BLaER1 (cell line): ENCODE data around the gene OR2V2.
"Not testable (repeated sequence)": the region's sequence is repeated elsewhere in the genome, so short reads cannot be mapped to it uniquely, and the experiment has no call there.

ENCODE experiments used
- H3K27ac ChIP-seq: shearing (Covaris generic); formaldehyde crosslinking; 2 replicates; pipeline ENCODE4 v1.8.1; 2022
- H3K27me3 ChIP-seq: shearing (Covaris generic); formaldehyde crosslinking; 2 replicates; pipeline ENCODE4 v1.8.1; 2022
- H3K36me3 ChIP-seq: shearing (Covaris generic); formaldehyde crosslinking; 2 replicates; pipeline ENCODE4 v1.8.1; 2022
- H3K4me1 ChIP-seq: shearing (Covaris generic); formaldehyde crosslinking; 2 replicates; pipeline ENCODE4 v1.8.1; 2022
- H3K4me2 ChIP-seq: shearing (Covaris generic); formaldehyde crosslinking; 2 replicates; pipeline ENCODE4 v1.8.1; 2022
- H3K4me3 ChIP-seq: shearing (Covaris generic); formaldehyde crosslinking; 2 replicates; pipeline ENCODE4 v1.8.1; 2022
- H3K9ac ChIP-seq: shearing (Covaris generic); formaldehyde crosslinking; 2 replicates; pipeline ENCODE4 v1.8.1; 2022
- H3K9me3 ChIP-seq: shearing (Covaris generic); formaldehyde crosslinking; 2 replicates; pipeline ENCODE4 v1.8.1; 2022
- H4K20me1 ChIP-seq: shearing (Covaris generic); formaldehyde crosslinking; 2 replicates; pipeline ENCODE4 v1.8.1; 2022
- Cebpa-rat ChIP-seq: shearing (Covaris generic); IDR thresholded peaks from 2 replicates; pipeline ENCODE4 v1.8.1; 2022

The OR2V2 gene

DNA sequence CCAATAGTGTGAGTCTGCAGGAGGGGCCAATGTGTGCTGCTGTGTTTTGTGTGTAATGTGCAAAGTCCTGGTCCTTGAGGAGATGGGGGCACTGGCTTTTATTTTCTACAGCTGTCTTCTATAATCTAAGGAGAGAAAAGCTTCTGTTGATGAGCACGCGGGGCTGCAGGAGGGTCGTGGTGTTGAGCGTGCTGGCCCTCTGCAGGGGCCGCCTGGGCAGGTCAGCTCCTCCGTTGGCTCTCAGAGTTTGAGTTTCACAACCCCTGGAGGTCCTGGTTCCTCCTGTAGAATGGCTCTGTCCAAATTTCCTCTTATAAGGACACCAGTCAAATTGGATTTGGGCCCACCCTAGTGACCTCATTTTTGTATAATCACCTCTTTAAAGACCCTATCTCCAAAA is 29.0 kb upstream of the OR2V2 start:
- no peak for TF ChIP-seq Cebpa-rat
- H3K27ac ChIP-seq, result no peak overlapping the region
- H3K27me3 ChIP-seq, result peaks cover 7% of the 10 kb centered on the region; the same call in 1 of the 2 replicates
- H3K9ac ChIP-seq, result no peak overlapping the region
- no peak overlapping the region for H3K4me3 ChIP-seq
- H4K20me1 ChIP-seq, result no peaks in the 10 kb centered on the region
- no peak overlapping the region for H3K4me2 ChIP-seq
- H3K9me3 ChIP-seq, result peaks cover 13% of the 10 kb centered on the region
- H3K36me3 ChIP-seq, result no peaks in the 10 kb centered on the region
- no peaks in the 10 kb centered on the region for H3K4me1 ChIP-seq

DNA sequence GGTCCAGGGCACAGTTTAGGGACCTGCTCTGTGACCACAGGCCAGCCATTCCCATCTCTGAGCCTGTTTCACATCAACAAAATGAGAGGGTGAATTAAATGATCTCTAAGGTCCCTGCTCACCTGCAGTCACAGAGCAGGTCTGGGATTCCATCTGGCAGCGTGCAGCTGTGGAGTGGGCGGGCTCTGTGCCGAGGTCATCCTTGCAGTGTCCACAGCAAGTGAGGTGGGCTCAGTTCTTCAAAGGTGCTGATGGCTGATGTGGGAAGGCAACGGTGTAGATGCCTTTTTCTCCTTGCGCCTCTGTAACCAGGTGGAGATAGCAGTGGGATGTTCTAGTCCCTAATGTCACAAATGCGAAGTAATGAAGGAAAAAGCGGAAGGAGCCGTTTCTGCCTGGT is 28.3 kb upstream of the OR2V2 start:
- no peak overlapping the region for H3K27ac ChIP-seq
- peaks cover 7% of the 10 kb centered on the region for H3K9me3 ChIP-seq
- H4K20me1 ChIP-seq, result no peaks in the 10 kb centered on the region
- H3K4me2 ChIP-seq, result no peak overlapping the region
- no peaks in the 10 kb centered on the region for H3K36me3 ChIP-seq
- no peak for TF ChIP-seq Cebpa-rat
- peaks cover 7% of the 10 kb centered on the region; the same call in 1 of the 2 replicates for H3K27me3 ChIP-seq
- H3K4me3 ChIP-seq, result no peak overlapping the region
- H3K9ac ChIP-seq, result no peak overlapping the region
- no peaks in the 10 kb centered on the region for H3K4me1 ChIP-seq

DNA sequence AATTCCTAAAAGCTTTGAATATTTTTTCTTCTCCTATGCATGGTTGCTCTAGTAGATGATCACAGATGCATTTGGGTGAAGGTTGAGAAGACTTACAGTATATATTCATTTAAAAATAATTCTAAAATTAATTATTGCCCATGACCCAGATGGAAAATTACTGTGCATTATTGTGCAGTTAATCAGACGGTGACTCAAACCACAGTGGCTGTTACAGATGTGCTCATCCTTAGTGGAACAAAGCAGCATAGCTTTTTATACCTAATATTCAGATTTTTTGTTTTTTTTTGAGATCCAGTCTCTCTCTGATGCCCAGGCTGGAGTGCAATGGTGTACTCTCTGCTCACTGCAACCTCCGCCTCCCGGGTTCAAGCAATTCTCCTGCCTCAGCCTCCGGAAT is 27.1 kb upstream of the OR2V2 start:
- Histone ChIP-seq H3K9ac (no peak overlapping the region), H3K36me3 (no peaks in the 10 kb centered on the region), H3K4me2 (no peak overlapping the region), H3K27ac (no peak overlapping the region), H4K20me1 (no peaks in the 10 kb centered on the region), H3K4me1 (no peaks in the 10 kb centered on the region), H3K9me3 (no peaks in the 10 kb centered on the region), H3K27me3 (peaks cover 2% of the 10 kb centered on the region; the same call in 1 of the 2 replicates), H3K4me3 (no peak overlapping the region)
- TF ChIP-seq Cebpa-rat, result no peak

DNA sequence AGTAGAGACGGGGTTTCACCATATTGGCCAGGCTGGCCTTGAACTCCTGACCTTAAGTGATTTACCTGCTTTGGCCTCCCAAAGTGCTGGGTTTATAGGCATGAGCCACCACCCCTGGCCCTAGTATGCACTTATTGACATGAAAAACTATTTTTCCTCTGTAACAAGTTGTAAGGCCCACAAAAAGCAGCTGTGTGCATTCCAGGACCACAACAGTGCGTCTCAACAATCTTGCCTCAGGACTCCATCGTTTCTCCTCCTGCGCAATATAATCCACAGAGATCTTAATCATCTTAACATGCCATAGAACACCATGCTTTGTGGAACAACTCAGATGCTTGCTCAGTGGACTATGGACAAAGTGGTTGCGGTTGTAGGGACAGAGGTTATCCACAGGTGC is 26.6 kb upstream of the OR2V2 start:
- Histone ChIP-seq H3K9me3 (no peaks in the 10 kb centered on the region), H3K4me2 (no peak overlapping the region), H3K36me3 (no peaks in the 10 kb centered on the region), H3K9ac (no peak overlapping the region), H3K4me3 (no peak overlapping the region), H3K4me1 (no peaks in the 10 kb centered on the region), H3K27me3 (no peaks in the 10 kb centered on the region), H4K20me1 (no peaks in the 10 kb centered on the region), H3K27ac (no peak overlapping the region)
- no peak for TF ChIP-seq Cebpa-rat

DNA sequence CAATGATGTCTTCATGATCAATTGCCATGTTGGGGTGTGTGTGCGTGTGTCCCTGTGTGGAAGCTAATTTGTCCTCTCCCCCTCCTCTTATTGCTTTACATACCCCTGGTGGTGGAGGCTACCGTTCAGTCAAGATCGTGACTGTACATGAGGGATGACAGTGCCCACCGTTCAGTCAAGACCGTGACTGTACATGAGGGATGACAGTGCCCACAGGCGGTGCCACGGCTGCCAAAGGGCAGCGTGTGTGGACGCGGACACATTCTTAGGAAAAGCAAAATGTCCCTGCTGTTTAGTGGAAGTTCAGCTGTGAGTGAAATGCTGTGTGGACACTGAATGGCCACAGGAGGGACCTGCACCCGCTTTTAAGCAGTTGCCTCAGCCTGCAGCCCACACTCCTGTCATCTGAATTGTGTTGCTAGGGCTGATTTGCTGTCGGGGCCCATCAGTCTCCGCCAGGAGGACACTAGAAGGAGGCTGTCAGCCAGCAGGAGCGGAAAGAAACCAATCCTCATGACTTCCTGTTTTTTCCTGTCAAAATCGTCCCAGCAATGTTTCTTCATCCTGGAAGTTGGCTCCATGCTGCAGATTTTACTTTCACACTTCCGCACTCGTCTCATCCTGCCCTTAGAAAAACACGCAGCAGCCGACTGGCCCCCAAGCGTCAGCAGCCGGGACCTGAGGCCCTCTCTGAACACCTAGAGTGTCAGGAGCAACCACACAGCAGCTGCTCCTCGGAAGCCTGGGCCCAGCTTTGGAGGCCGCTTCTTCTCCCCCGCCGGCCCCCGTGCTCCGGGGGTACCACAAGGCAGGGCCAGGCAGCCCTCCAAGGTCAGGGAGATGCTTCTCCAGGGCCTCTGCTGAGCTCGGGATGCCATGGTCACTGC is 25.5 kb upstream of the OR2V2 start:
- no peak overlapping the region for H3K27ac ChIP-seq

DNA sequence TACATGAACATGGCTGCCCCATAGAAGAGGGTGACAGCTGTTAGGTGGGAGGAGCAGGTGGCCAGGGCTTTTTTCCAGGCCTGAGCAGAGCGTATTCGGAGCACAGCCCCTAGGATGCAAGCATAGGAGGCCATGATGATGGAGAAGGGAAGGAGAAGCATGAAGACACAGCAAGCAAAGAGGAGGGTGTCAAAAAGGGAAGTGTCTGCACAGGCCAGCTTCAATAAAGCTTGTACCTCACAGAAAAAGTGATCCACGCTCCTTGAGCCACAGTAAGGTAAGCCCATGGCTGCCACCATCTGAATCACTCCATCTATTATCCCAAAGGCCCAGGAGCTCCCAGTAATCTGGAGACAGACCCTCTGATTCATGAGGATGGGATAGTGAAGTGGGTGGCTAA is 22.9 kb upstream of the OR2V2 start:
- Histone ChIP-seq H3K4me3 (no peak overlapping the region), H3K27me3 (no peaks in the 10 kb centered on the region), H4K20me1 (no peaks in the 10 kb centered on the region), H3K9ac (no peak overlapping the region), H3K4me2 (no peak overlapping the region), H3K4me1 (peaks cover 23% of the 10 kb centered on the region), H3K36me3 (no peaks in the 10 kb centered on the region), H3K27ac (no peak overlapping the region), H3K9me3 (no peaks in the 10 kb centered on the region)
- no peak for TF ChIP-seq Cebpa-rat

More for the DNA sequence above, 25.5 kb upstream of the OR2V2 start:
- Histone ChIP-seq H3K9me3 (no peaks in the 10 kb centered on the region), H3K9ac (no peak overlapping the region), H4K20me1 (no peaks in the 10 kb centered on the region), H3K4me2 (no peak overlapping the region; the same call in 1 of the 2 replicates), H3K27me3 (no peaks in the 10 kb centered on the region), H3K4me3 (no peak overlapping the region), H3K4me1 (no peaks in the 10 kb centered on the region), H3K36me3 (no peaks in the 10 kb centered on the region)
- TF ChIP-seq Cebpa-rat, result no peak

DNA sequence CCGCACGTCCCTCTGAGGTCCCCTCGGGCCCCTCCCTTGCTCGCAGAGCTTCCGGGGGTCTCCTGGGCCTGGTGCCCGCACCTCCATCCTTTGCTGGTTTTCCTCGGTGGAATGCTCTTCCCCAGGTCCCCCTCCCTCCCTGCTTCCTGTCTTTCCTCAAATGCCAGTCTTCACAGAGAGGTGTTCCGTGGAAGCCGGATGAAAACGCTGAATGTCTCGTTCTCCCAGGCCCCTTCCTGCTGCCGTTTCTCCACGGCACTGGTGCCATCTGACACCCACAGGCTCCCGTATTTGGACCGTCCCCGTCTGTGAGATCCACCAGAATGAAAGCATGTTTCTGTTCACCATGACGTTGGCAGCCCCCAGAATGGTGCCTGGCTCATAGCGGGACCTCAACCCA is 20.5 kb upstream of the OR2V2 start:
- no peak for TF ChIP-seq Cebpa-rat
- Histone ChIP-seq H3K4me1 (peaks cover 45% of the 10 kb centered on the region), H3K27ac (no peak overlapping the region), H3K4me2 (no peak overlapping the region), H3K4me3 (no peak overlapping the region), H3K36me3 (no peaks in the 10 kb centered on the region), H3K9me3 (no peaks in the 10 kb centered on the region), H3K27me3 (no peaks in the 10 kb centered on the region), H3K9ac (no peak overlapping the region), H4K20me1 (no peaks in the 10 kb centered on the region)

DNA sequence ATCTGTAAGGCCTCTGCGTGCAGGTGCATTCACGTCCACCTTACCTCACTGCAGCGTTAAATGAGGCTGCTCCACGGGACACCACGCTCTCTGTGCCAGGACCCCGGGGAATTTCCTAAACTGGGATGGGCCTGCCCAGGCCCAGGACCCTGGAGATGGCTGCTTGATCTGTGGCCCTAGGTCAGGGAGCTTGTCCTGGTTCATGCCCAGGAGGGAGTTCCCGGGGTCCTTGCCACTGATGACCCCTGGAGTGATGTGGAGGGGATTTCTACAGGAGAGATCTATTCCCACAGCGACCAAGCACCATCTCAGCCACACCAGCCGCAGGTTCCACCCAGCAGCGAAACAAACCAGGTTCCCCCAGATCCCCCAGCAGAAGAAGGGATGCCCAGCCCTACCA is 19.9 kb upstream of the OR2V2 start:
- Histone ChIP-seq H4K20me1 (no peaks in the 10 kb centered on the region), H3K4me1 (peaks cover 45% of the 10 kb centered on the region), H3K36me3 (no peaks in the 10 kb centered on the region), H3K4me3 (no peak overlapping the region), H3K4me2 (peak overlapping the region; percentile 72), H3K9me3 (no peaks in the 10 kb centered on the region), H3K9ac (no peak overlapping the region), H3K27me3 (no peaks in the 10 kb centered on the region), H3K27ac (no peak overlapping the region)
- no peak for TF ChIP-seq Cebpa-rat

DNA sequence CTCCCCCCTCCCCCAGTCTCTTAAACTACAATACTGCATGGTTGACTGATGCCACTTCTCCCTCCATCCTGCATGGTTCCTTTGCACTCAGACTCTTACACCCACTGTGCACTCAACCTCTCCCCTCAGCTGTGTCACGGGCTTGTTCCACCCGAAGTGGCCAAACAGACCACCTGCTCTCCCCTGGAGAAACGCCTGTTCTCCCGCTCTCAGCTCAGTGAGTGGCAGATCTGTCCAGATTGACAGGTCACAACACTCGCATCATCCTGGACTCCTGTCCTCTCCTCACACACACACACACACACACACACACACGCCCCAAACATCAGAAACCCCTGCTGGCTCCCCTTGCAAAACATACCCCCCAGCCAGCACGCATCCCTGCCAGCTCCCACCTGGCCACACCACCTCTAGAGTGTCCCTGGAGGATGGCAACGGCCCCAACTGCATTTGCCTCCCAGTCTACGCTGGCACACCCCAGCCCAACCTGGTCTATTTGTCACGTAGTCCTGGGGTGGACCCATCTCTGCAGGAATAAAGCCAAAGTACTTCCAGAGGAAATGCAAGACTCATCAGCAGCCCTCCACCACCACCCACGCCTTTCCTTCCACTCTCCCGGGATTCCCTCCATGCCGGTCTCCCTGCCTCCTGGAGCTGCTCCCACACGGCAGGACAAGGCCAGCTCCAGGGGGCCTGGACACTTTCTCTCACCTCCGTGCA is 19.3 kb upstream of the OR2V2 start:
- Histone ChIP-seq H3K9ac (no peak overlapping the region), H3K4me2 (peak overlapping the region; percentile 72), H3K36me3 (no peaks in the 10 kb centered on the region), H3K27me3 (no peaks in the 10 kb centered on the region), H3K4me1 (peaks cover 45% of the 10 kb centered on the region), H3K4me3 (no peak overlapping the region), H4K20me1 (no peaks in the 10 kb centered on the region), H3K27ac (no peak overlapping the region), H3K9me3 (no peaks in the 10 kb centered on the region)
- no peak for TF ChIP-seq Cebpa-rat

DNA sequence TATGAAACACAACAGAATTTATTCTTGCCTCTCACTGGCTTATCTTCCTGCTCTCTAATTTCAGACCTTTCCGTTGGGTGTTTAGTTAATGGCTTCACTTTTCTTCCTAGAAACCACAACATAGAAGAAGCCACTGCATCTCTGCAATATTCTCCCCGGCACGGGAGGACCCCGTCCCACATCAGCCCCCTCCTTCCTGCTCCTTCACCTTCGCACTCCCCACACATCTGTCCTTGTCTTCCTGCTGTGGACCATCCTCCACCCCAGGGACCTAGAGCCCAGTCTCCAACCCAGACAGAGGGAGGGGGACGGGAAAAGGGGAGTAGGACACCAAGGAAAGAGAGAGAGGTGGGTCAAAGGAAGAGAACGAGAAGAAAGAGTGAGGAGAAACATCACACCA is 17.8 kb upstream of the OR2V2 start:
- peak overlapping the region; percentile 72 for H3K4me2 ChIP-seq
- H4K20me1 ChIP-seq, result no peaks in the 10 kb centered on the region
- no peak overlapping the region for H3K9ac ChIP-seq
- H3K4me3 ChIP-seq, result no peak overlapping the region
- H3K4me1 ChIP-seq, result peaks cover 45% of the 10 kb centered on the region
- no peaks in the 10 kb centered on the region for H3K9me3 ChIP-seq
- H3K27ac ChIP-seq, result no peak overlapping the region
- no peaks in the 10 kb centered on the region for H3K36me3 ChIP-seq
- TF ChIP-seq Cebpa-rat, result no peak
- H3K27me3 ChIP-seq, result no peaks in the 10 kb centered on the region

DNA sequence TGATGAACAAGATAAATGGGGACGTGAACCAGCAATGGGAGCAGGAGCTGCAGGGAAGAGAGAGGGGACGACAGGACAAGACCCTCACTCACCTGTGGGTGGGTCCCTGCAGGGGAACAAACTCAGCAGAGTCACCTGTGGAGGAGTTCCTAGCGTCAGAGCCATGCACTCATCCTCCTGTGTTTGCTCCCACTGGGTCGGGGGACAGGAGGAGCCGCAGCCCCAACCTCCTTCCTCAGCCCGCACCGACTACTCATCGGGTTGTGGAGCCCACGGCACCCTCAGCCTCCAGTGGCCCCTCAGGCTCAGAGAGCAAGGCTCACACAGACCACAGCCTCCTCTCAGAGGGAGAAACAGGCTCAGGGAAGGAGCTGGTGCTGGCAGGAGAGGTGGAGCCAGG is 17.3 kb upstream of the OR2V2 start:
- H3K36me3 ChIP-seq, H3K4me3 ChIP-seq, H3K9me3 ChIP-seq, H3K9ac ChIP-seq, H3K27me3 ChIP-seq, H4K20me1 ChIP-seq, H3K27ac ChIP-seq: not testable (repeated sequence)
- peaks cover 45% of the 10 kb centered on the region for H3K4me1 ChIP-seq
- peak overlapping the region; percentile 72 for H3K4me2 ChIP-seq
